GM21619 (cell line): ENCODE measurements around the gene EIF2S1.

Experiments
- ATAC-seq: cut with Tn5 transposase; IDR thresholded peaks from one replicate; pipeline ENCODE4 v1.9.1; 2021; ENCODE audit not compliant: unreplicated experiment

Gene EIF2S1

GRCh38 chr14:67432050-67432564 is 72.0 kb downstream of the EIF2S1 start:
- ATAC-seq, result no peak

GRCh38 chr14:67435603-67436002 is 75.5 kb downstream of the EIF2S1 start:
- no peak for ATAC-seq
